ENCODE measurements around the gene ACACA. TPM values are rescaled to one million over a fixed set of nuclear protein-coding genes. Genes with fewer than 3 reads are reported as not detected.

Gene ACACA
- total RNA-seq, 1 donor from 2014 or later, result 122 TPM

GRCh38 chr17:37261286-37261685 is 145.3 kb downstream of the ACACA start:
- Mint-ChIP-seq H3K36me3 (ENCODE audit: low read depth) (peaks cover 52% of the 10 kb centered on the region), H3K4me3 (no peak overlapping the region), H3K27me3 (ENCODE audit: insufficient read depth) (no peaks in the 10 kb centered on the region), H3K4me1 (ENCODE audit: low read depth) (no peaks in the 10 kb centered on the region), H3K27ac (no peak overlapping the region), H3K9me3 (peaks cover 10% of the 10 kb centered on the region)
- intact Hi-C loops (cut with micrococcal nuclease), result loop anchor here (10.0 kb wide), 1 partner anchor 114 kb away; the partner anchor contains the start of gene C17orf78
- DNase-seq (ENCODE audit: low spot score), result no peak

- intact Hi-C loops (cut with micrococcal nuclease), result no loop called here
Observed at GRCh38 chr17:37259030-37259735, 147.5 kb downstream of the ACACA start.

GRCh38 chr17:37256627-37257026 is 150.0 kb downstream of the ACACA start:
- no peaks in the 10 kb centered on the region for H3K9me3 Mint-ChIP-seq
- intact Hi-C loops (cut with micrococcal nuclease), result no loop called here
- H3K4me1 Mint-ChIP-seq (ENCODE audit: low read depth), result no peaks in the 10 kb centered on the region
- no peak overlapping the region for H3K4me3 Mint-ChIP-seq
- peaks cover 23% of the 10 kb centered on the region for H3K36me3 Mint-ChIP-seq (ENCODE audit: low read depth)
- no peak for DNase-seq (ENCODE audit: low spot score)
- no peak overlapping the region for H3K27ac Mint-ChIP-seq
- H3K27me3 Mint-ChIP-seq (ENCODE audit: insufficient read depth), result no peaks in the 10 kb centered on the region

More at GRCh38 chr17:37259030-37259735, 147.5 kb downstream of the ACACA start:
- H3K4me1 Mint-ChIP-seq (ENCODE audit: low read depth), result no peaks in the 10 kb centered on the region
- no peak overlapping the region for H3K4me3 Mint-ChIP-seq
- no peaks in the 10 kb centered on the region for H3K9me3 Mint-ChIP-seq
- H3K27me3 Mint-ChIP-seq (ENCODE audit: insufficient read depth), result no peaks in the 10 kb centered on the region
- no peak overlapping the region for H3K27ac Mint-ChIP-seq
- DNase-seq (ENCODE audit: low spot score), result no peak
- peaks cover 31% of the 10 kb centered on the region for H3K36me3 Mint-ChIP-seq (ENCODE audit: low read depth)

GRCh38 chr17:37255432-37255831 is 151.2 kb downstream of the ACACA start:
- Mint-ChIP-seq H3K27me3 (ENCODE audit: insufficient read depth) (no peaks in the 10 kb centered on the region), H3K4me3 (no peak overlapping the region)
- DNase-seq (ENCODE audit: low spot score), result no peak

GRCh38 chr17:37247825-37248224 is 158.8 kb downstream of the ACACA start:
- Mint-ChIP-seq H3K4me3 (no peak overlapping the region), H3K27me3 (ENCODE audit: insufficient read depth) (no peaks in the 10 kb centered on the region), H3K9me3 (no peaks in the 10 kb centered on the region), H3K36me3 (ENCODE audit: low read depth) (peaks cover 44% of the 10 kb centered on the region), H3K27ac (no peak overlapping the region), H3K4me1 (ENCODE audit: low read depth) (no peaks in the 10 kb centered on the region)
- intact Hi-C loops (cut with micrococcal nuclease), result no loop called here
- DNase-seq (ENCODE audit: low spot score), result no peak

More at GRCh38 chr17:37255432-37255831, 151.2 kb downstream of the ACACA start:
- Mint-ChIP-seq H3K9me3 (no peaks in the 10 kb centered on the region), H3K4me1 (ENCODE audit: low read depth) (no peaks in the 10 kb centered on the region), H3K27ac (no peak overlapping the region), H3K36me3 (ENCODE audit: low read depth) (peaks cover 24% of the 10 kb centered on the region)
- intact Hi-C loops (cut with micrococcal nuclease), result no loop called here

GRCh38 chr17:37246085-37246484 is 160.6 kb downstream of the ACACA start:
- H3K4me3 Mint-ChIP-seq, result no peak overlapping the region
- no peaks in the 10 kb centered on the region for H3K27me3 Mint-ChIP-seq (ENCODE audit: insufficient read depth)
- no peaks in the 10 kb centered on the region for H3K9me3 Mint-ChIP-seq
- H3K4me1 Mint-ChIP-seq (ENCODE audit: low read depth), result no peaks in the 10 kb centered on the region
- H3K27ac Mint-ChIP-seq, result no peak overlapping the region
- intact Hi-C loops (cut with micrococcal nuclease), result no loop called here
- H3K36me3 Mint-ChIP-seq (ENCODE audit: low read depth), result peaks cover 42% of the 10 kb centered on the region
- no peak for DNase-seq (ENCODE audit: low spot score)

GRCh38 chr17:37240381-37240780 is 166.3 kb downstream of the ACACA start:
- no peaks in the 10 kb centered on the region for H3K27me3 Mint-ChIP-seq (ENCODE audit: insufficient read depth)
- H3K9me3 Mint-ChIP-seq, result no peaks in the 10 kb centered on the region
- H3K4me3 Mint-ChIP-seq, result no peak overlapping the region
- DNase-seq (ENCODE audit: low spot score), result no peak
- intact Hi-C loops (cut with micrococcal nuclease), result no loop called here
- peaks cover 34% of the 10 kb centered on the region for H3K36me3 Mint-ChIP-seq (ENCODE audit: low read depth)
- no peak overlapping the region for H3K27ac Mint-ChIP-seq
- H3K4me1 Mint-ChIP-seq (ENCODE audit: low read depth), result no peaks in the 10 kb centered on the region

GRCh38 chr17:37239690-37240334 is 166.8 kb downstream of the ACACA start:
- intact Hi-C loops (cut with micrococcal nuclease), result loop anchor here (1.0 to 5.0 kb wide), 2 partner anchors 291 to 613 kb away; no protein-coding TSS in a partner anchor
- Mint-ChIP-seq H3K27ac (no peak overlapping the region), H3K27me3 (ENCODE audit: insufficient read depth) (no peaks in the 10 kb centered on the region), H3K4me1 (ENCODE audit: low read depth) (no peaks in the 10 kb centered on the region), H3K4me3 (no peak overlapping the region), H3K9me3 (no peaks in the 10 kb centered on the region), H3K36me3 (ENCODE audit: low read depth) (peaks cover 34% of the 10 kb centered on the region)
- no peak for DNase-seq (ENCODE audit: low spot score)

GRCh38 chr17:37234106-37234505 is 172.5 kb downstream of the ACACA start:
- no peak for DNase-seq (ENCODE audit: low spot score)
- no peak overlapping the region for H3K27ac Mint-ChIP-seq

GRCh38 chr17:37233036-37233435 is 173.6 kb downstream of the ACACA start:
- Mint-ChIP-seq H3K4me3 (no peak overlapping the region), H3K27ac (no peak overlapping the region), H3K9me3 (no peaks in the 10 kb centered on the region), H3K36me3 (ENCODE audit: low read depth) (peaks cover 27% of the 10 kb centered on the region), H3K27me3 (ENCODE audit: insufficient read depth) (no peaks in the 10 kb centered on the region), H3K4me1 (ENCODE audit: low read depth) (no peaks in the 10 kb centered on the region)
- DNase-seq (ENCODE audit: low spot score), result no peak
- intact Hi-C loops (cut with micrococcal nuclease), result no loop called here

More at GRCh38 chr17:37234106-37234505, 172.5 kb downstream of the ACACA start:
- H3K4me3 Mint-ChIP-seq, result no peak overlapping the region
- H3K27me3 Mint-ChIP-seq (ENCODE audit: insufficient read depth), result no peaks in the 10 kb centered on the region
- no peaks in the 10 kb centered on the region for H3K9me3 Mint-ChIP-seq
- intact Hi-C loops (cut with micrococcal nuclease), result no loop called here
- H3K4me1 Mint-ChIP-seq (ENCODE audit: low read depth), result no peaks in the 10 kb centered on the region
- peaks cover 25% of the 10 kb centered on the region for H3K36me3 Mint-ChIP-seq (ENCODE audit: low read depth)

GRCh38 chr17:37231887-37232286 is 174.7 kb downstream of the ACACA start:
- Mint-ChIP-seq H3K27ac (no peak overlapping the region), H3K27me3 (ENCODE audit: insufficient read depth) (no peaks in the 10 kb centered on the region), H3K9me3 (no peaks in the 10 kb centered on the region), H3K4me1 (ENCODE audit: low read depth) (no peaks in the 10 kb centered on the region), H3K4me3 (no peak overlapping the region), H3K36me3 (ENCODE audit: low read depth) (peaks cover 30% of the 10 kb centered on the region)
- no peak for DNase-seq (ENCODE audit: low spot score)
- intact Hi-C loops (cut with micrococcal nuclease), result no loop called here

- intact Hi-C loops (cut with micrococcal nuclease), result no loop called here
- H3K27ac Mint-ChIP-seq, result no peak overlapping the region
- peaks cover 32% of the 10 kb centered on the region for H3K36me3 Mint-ChIP-seq (ENCODE audit: low read depth)
- DNase-seq (ENCODE audit: low spot score), result no peak
- H3K9me3 Mint-ChIP-seq, result no peaks in the 10 kb centered on the region
- H3K27me3 Mint-ChIP-seq (ENCODE audit: insufficient read depth), result no peaks in the 10 kb centered on the region
- H3K4me3 Mint-ChIP-seq, result no peak overlapping the region
- H3K4me1 Mint-ChIP-seq (ENCODE audit: low read depth), result no peaks in the 10 kb centered on the region
Observed at GRCh38 chr17:37230633-37231032, 176.0 kb downstream of the ACACA start.

GRCh38 chr17:37225465-37225864 is 181.2 kb downstream of the ACACA start:
- no peaks in the 10 kb centered on the region for H3K9me3 Mint-ChIP-seq
- intact Hi-C loops (cut with micrococcal nuclease), result loop anchor here (10.0 kb wide), 1 partner anchor 181 kb away; no protein-coding TSS in a partner anchor
- no peaks in the 10 kb centered on the region for H3K27me3 Mint-ChIP-seq (ENCODE audit: insufficient read depth)
- DNase-seq (ENCODE audit: low spot score), result no peak
- peaks cover 20% of the 10 kb centered on the region for H3K36me3 Mint-ChIP-seq (ENCODE audit: low read depth)
- no peak overlapping the region for H3K27ac Mint-ChIP-seq
- peaks cover 5% of the 10 kb centered on the region for H3K4me1 Mint-ChIP-seq (ENCODE audit: low read depth)
- no peak overlapping the region for H3K4me3 Mint-ChIP-seq
